Panc1 (cell line): ENCODE measurements around the gene GPLD1.

Experiments used
- POLR2AphosphoS5 ChIP-seq: IDR thresholded peaks from 2 replicates; pipeline ENCODE4 v1.6.1; 2012; ENCODE audit warnings: mild to moderate bottlenecking, low read depth, low read length, moderate library complexity
- SIN3A ChIP-seq: IDR thresholded peaks from 2 replicates; pipeline ENCODE4 v1.6.1; 2012; ENCODE audit warnings: low read depth, mild to moderate bottlenecking, low read length, moderate library complexity, borderline replicate concordance; ENCODE audit not compliant: insufficient read depth
- TCF7L2 ChIP-seq: IDR thresholded peaks from 2 replicates; pipeline ENCODE4 v1.6.1; 2011; ENCODE audit warnings: mild to moderate bottlenecking, low read depth, low read length, inconsistent platforms
- TF ChIP-seq, protein P1 (sequence below): fragments of 450-650 bp; IDR thresholded peaks from 2 replicates; pipeline ENCODE4 v1.5.1; 2017; ENCODE audit warnings: mild to moderate bottlenecking
- TF ChIP-seq, protein P2 (sequence below), 2 experiments: IDR thresholded peaks; 2 replicates each; pipeline ENCODE4 v1.6.1; 2011 to 2012; ENCODE audit warnings: low read depth in 2 of 2, control low read depth in 1 of 2, low read length in 1 of 2, mild to moderate bottlenecking in 1 of 2, moderate library complexity in 1 of 2; ENCODE audit not compliant: insufficient read depth in 1 of 2

DNA sequence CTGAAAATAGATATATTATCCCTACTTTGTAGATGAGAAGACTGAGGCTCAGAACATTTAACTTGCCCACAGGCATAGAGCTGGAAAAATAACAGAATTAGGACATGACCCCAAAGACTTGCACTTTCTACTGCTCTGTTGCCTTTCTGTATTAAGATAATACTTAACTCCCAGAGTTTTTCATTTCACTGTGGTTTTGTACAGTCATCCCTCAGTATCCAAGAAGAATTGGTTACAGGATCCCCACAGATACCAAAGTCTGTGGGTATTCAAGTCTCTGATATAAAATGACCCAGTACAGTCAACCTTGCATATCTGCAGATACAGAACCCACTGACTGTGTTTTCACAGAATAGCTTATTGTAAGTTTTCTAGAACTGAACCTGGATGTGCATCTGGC, 69.9 kb downstream of the GPLD1 start:
- TF ChIP-seq POLR2AphosphoS5 (no peak), SIN3A (no peak), TCF7L2 (no peak)
- TF ChIP-seq, protein P1, sequence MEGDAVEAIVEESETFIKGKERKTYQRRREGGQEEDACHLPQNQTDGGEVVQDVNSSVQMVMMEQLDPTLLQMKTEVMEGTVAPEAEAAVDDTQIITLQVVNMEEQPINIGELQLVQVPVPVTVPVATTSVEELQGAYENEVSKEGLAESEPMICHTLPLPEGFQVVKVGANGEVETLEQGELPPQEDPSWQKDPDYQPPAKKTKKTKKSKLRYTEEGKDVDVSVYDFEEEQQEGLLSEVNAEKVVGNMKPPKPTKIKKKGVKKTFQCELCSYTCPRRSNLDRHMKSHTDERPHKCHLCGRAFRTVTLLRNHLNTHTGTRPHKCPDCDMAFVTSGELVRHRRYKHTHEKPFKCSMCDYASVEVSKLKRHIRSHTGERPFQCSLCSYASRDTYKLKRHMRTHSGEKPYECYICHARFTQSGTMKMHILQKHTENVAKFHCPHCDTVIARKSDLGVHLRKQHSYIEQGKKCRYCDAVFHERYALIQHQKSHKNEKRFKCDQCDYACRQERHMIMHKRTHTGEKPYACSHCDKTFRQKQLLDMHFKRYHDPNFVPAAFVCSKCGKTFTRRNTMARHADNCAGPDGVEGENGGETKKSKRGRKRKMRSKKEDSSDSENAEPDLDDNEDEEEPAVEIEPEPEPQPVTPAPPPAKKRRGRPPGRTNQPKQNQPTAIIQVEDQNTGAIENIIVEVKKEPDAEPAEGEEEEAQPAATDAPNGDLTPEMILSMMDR, result no peak
- TF ChIP-seq, protein P2, sequence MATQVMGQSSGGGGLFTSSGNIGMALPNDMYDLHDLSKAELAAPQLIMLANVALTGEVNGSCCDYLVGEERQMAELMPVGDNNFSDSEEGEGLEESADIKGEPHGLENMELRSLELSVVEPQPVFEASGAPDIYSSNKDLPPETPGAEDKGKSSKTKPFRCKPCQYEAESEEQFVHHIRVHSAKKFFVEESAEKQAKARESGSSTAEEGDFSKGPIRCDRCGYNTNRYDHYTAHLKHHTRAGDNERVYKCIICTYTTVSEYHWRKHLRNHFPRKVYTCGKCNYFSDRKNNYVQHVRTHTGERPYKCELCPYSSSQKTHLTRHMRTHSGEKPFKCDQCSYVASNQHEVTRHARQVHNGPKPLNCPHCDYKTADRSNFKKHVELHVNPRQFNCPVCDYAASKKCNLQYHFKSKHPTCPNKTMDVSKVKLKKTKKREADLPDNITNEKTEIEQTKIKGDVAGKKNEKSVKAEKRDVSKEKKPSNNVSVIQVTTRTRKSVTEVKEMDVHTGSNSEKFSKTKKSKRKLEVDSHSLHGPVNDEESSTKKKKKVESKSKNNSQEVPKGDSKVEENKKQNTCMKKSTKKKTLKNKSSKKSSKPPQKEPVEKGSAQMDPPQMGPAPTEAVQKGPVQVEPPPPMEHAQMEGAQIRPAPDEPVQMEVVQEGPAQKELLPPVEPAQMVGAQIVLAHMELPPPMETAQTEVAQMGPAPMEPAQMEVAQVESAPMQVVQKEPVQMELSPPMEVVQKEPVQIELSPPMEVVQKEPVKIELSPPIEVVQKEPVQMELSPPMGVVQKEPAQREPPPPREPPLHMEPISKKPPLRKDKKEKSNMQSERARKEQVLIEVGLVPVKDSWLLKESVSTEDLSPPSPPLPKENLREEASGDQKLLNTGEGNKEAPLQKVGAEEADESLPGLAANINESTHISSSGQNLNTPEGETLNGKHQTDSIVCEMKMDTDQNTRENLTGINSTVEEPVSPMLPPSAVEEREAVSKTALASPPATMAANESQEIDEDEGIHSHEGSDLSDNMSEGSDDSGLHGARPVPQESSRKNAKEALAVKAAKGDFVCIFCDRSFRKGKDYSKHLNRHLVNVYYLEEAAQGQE (IDR thresholded peaks at IDR 0.05; ENCODE audit: insufficient read depth in 1 of 2, low read depth in 2 of 2, low read length in 1 of 2), result no peak
